K562 (cell line): ENCODE results near the gene PLCB3. TPM values are rescaled to one million over a fixed set of nuclear protein-coding genes. Genes with fewer than 3 reads are reported as not detected.
A peak's percentile ranks its signal among the peaks of the same experiment; 100 is the strongest.

Experiments used
- C11orf30 ChIP-seq: fragments of 450-650 bp; IDR thresholded peaks from 2 replicates; pipeline ENCODE4 v1.6.1; 2016; ENCODE audit warnings: low read depth, mild to moderate bottlenecking
- FIP1L1 ChIP-seq: fragments of 200-400 bp; formaldehyde crosslinking; IDR thresholded peaks from 2 replicates; pipeline ENCODE4 v1.6.1; 2018; ENCODE audit warnings: mild to moderate bottlenecking, low read depth, low read length; ENCODE audit not compliant: poor library complexity, severe bottlenecking
- JUND ChIP-seq, 2 experiments: IDR thresholded peaks; 2 replicates in 1 of 2; 3 replicates in 1 of 2; pipeline ENCODE4 v1.6.1; 2011; ENCODE audit warnings: borderline replicate concordance in 2 of 2, low read depth in 2 of 2, low read length in 2 of 2, improper control_type of control experiment in 1 of 2, missing biosample characterization in 1 of 2, missing genetic modification characterization in 1 of 2, missing genetic modification reagents in 1 of 2
- NELFE ChIP-seq: IDR thresholded peaks from 2 replicates; pipeline ENCODE4 v1.6.1; 2011; ENCODE audit warnings: mild to moderate bottlenecking; ENCODE audit not compliant: insufficient read depth, insufficient read length
- RBM25 ChIP-seq: fragments of 200-400 bp; formaldehyde crosslinking; IDR thresholded peaks from 2 replicates; pipeline ENCODE4 v1.6.1; 2018; ENCODE audit warnings: low read length, low read depth, moderate library complexity; ENCODE audit not compliant: severe bottlenecking
- SRSF3 ChIP-seq: fragments of 200-400 bp; formaldehyde crosslinking; IDR thresholded peaks from 2 replicates; pipeline ENCODE4 v1.6.1; 2016; ENCODE audit warnings: mild to moderate bottlenecking, low read length, moderate library complexity; ENCODE audit not compliant: insufficient read depth
- ZC3H11A ChIP-seq: IDR thresholded peaks from 2 replicates; pipeline ENCODE4 v1.6.1; 2012; ENCODE audit warnings: low read depth, low read length, improper control_type of control experiment
- ZNF280A ChIP-seq: fragments of 450-650 bp; IDR thresholded peaks from 2 replicates; pipeline ENCODE4 v1.6.1; 2018; ENCODE audit warnings: mild to moderate bottlenecking, low read depth; ENCODE audit not compliant: partially characterized antibody
- polyA plus RNA-seq, 8 experiments: library from polyadenylated mRNA; depleted of rRNA in 4 of 8; stranded (reverse) in 5 of 8; unstranded in 3 of 8; fragments of >200 nt; fragmentation: Nextera tagmentation in 2 of 8; fragmentation: Illumina TruSeq in 1 of 8; extraction: Ambion mirVana in 2 of 8; extraction: Trizol in 1 of 8; gene quantifications; 2 replicates each; pipeline versions ENCODE4 v1.2.1 to v1.2.3, GENCODE V29; 2011 to 2014; ENCODE audit warnings: inconsistent platforms in 1 of 8, missing spikeins in 1 of 8
- total RNA-seq, 7 experiments: library from RNA; depleted of rRNA in 6 of 7; stranded (reverse); fragments of >200 nt in 6 of 7; fragmentation: Illumina TruSeq in 2 of 7; extraction: Trizol in 2 of 7; gene quantifications; 2 replicates each; pipeline versions ENCODE4 v1.2.1 to v1.2.3, GENCODE V29; 2011 to 2021; ENCODE audit warnings: low replicate concordance in 1 of 7
- TF ChIP-seq, protein P1 (sequence below): fragments of 200-600 bp; sonication (generic); IDR thresholded peaks from one replicate; pipeline ENCODE4 v1.6.1; 2012; ENCODE audit warnings: mild to moderate bottlenecking, low read depth, low read length, inconsistent platforms
- TF ChIP-seq, protein P2 (sequence below): fragments of 250-450 bp; sonication (Bioruptor Pico); IDR thresholded peaks from 2 replicates; pipeline ENCODE4 v1.5.0; 2021; ENCODE audit warnings: mild to moderate bottlenecking, borderline replicate concordance

PLCB3 gene
- total and polyA plus RNA-seq, 9 of the 15 experiments (the other 6 are each of a cell fraction or from before 2014, with no cell fraction given), result 0.31 to 44.8 (median 14.6) TPM

DNA sequence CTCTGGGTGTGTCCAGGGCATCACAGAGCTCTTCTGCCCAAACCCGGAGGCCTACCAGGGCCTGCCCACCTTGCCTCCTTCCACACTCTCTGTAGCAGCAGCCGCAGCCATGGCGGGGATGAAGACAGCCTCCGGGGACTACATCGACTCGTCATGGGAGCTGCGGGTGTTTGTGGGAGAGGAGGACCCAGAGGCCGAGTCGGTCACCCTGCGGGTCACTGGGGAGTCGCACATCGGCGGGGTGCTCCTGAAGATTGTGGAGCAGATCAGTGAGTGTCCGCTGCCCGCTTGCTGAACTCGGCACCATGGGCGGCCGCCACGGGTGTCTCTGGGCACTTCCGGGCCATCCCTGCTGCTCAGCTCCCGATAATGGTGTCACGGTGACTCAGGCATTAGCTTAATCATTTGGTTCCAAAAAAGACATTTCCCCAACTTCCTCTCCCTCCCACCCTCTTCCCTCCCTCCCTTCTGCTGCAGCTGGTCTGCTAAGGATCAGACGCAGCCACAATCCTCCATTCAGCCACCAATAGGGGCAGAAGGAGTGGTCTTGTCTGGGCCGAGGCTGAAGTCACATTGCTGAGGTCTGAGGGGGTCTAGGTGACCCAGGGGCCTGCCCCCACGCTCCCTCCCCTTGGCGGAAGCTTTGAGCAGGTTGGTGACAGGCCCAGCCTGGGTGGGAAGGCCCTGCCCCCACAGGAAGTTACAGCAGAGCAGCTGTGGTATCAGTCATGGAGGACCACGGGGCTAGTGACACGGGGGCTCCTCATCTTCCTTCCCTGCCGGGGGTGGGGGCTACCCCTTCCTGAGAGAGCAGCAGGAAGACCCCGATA is 43.9 kb upstream of the PLCB3 start (continued):
- TF ChIP-seq, protein P1, sequence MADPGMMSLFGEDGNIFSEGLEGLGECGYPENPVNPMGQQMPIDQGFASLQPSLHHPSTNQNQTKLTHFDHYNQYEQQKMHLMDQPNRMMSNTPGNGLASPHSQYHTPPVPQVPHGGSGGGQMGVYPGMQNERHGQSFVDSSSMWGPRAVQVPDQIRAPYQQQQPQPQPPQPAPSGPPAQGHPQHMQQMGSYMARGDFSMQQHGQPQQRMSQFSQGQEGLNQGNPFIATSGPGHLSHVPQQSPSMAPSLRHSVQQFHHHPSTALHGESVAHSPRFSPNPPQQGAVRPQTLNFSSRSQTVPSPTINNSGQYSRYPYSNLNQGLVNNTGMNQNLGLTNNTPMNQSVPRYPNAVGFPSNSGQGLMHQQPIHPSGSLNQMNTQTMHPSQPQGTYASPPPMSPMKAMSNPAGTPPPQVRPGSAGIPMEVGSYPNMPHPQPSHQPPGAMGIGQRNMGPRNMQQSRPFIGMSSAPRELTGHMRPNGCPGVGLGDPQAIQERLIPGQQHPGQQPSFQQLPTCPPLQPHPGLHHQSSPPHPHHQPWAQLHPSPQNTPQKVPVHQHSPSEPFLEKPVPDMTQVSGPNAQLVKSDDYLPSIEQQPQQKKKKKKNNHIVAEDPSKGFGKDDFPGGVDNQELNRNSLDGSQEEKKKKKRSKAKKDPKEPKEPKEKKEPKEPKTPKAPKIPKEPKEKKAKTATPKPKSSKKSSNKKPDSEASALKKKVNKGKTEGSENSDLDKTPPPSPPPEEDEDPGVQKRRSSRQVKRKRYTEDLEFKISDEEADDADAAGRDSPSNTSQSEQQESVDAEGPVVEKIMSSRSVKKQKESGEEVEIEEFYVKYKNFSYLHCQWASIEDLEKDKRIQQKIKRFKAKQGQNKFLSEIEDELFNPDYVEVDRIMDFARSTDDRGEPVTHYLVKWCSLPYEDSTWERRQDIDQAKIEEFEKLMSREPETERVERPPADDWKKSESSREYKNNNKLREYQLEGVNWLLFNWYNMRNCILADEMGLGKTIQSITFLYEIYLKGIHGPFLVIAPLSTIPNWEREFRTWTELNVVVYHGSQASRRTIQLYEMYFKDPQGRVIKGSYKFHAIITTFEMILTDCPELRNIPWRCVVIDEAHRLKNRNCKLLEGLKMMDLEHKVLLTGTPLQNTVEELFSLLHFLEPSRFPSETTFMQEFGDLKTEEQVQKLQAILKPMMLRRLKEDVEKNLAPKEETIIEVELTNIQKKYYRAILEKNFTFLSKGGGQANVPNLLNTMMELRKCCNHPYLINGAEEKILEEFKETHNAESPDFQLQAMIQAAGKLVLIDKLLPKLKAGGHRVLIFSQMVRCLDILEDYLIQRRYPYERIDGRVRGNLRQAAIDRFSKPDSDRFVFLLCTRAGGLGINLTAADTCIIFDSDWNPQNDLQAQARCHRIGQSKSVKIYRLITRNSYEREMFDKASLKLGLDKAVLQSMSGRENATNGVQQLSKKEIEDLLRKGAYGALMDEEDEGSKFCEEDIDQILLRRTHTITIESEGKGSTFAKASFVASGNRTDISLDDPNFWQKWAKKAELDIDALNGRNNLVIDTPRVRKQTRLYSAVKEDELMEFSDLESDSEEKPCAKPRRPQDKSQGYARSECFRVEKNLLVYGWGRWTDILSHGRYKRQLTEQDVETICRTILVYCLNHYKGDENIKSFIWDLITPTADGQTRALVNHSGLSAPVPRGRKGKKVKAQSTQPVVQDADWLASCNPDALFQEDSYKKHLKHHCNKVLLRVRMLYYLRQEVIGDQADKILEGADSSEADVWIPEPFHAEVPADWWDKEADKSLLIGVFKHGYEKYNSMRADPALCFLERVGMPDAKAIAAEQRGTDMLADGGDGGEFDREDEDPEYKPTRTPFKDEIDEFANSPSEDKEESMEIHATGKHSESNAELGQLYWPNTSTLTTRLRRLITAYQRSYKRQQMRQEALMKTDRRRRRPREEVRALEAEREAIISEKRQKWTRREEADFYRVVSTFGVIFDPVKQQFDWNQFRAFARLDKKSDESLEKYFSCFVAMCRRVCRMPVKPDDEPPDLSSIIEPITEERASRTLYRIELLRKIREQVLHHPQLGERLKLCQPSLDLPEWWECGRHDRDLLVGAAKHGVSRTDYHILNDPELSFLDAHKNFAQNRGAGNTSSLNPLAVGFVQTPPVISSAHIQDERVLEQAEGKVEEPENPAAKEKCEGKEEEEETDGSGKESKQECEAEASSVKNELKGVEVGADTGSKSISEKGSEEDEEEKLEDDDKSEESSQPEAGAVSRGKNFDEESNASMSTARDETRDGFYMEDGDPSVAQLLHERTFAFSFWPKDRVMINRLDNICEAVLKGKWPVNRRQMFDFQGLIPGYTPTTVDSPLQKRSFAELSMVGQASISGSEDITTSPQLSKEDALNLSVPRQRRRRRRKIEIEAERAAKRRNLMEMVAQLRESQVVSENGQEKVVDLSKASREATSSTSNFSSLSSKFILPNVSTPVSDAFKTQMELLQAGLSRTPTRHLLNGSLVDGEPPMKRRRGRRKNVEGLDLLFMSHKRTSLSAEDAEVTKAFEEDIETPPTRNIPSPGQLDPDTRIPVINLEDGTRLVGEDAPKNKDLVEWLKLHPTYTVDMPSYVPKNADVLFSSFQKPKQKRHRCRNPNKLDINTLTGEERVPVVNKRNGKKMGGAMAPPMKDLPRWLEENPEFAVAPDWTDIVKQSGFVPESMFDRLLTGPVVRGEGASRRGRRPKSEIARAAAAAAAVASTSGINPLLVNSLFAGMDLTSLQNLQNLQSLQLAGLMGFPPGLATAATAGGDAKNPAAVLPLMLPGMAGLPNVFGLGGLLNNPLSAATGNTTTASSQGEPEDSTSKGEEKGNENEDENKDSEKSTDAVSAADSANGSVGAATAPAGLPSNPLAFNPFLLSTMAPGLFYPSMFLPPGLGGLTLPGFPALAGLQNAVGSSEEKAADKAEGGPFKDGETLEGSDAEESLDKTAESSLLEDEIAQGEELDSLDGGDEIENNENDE, result no peak
- TF ChIP-seq ZC3H11A (no peak), JUND (IDR thresholded peaks at IDR 0.05; ENCODE audit: borderline replicate concordance, low read depth, low read length) (peak; percentile 83), JUND (tag; IDR thresholded peaks at IDR 0.05; ENCODE audit: borderline replicate concordance, low read depth, low read length) (peak; percentile 74; the same call in 1 of the 3 replicates), SRSF3 (no peak; the same call in 1 of the 2 replicates), FIP1L1 (no peak), ZNF280A (no peak), NELFE (no peak), C11orf30 (peak; percentile 95), RBM25 (no peak)
- TF ChIP-seq, protein P2, sequence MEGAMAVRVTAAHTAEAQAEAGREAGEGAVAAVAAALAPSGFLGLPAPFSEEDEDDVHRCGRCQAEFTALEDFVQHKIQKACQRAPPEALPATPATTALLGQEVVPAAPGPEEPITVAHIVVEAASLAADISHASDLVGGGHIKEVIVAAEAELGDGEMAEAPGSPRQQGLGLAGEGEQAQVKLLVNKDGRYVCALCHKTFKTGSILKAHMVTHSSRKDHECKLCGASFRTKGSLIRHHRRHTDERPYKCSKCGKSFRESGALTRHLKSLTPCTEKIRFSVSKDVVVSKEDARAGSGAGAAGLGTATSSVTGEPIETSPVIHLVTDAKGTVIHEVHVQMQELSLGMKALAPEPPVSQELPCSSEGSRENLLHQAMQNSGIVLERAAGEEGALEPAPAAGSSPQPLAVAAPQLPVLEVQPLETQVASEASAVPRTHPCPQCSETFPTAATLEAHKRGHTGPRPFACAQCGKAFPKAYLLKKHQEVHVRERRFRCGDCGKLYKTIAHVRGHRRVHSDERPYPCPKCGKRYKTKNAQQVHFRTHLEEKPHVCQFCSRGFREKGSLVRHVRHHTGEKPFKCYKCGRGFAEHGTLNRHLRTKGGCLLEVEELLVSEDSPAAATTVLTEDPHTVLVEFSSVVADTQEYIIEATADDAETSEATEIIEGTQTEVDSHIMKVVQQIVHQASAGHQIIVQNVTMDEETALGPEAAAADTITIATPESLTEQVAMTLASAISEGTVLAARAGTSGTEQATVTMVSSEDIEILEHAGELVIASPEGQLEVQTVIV, result no peak
